Tongue (tissue), 2 donors: ENCODE results near the gene NAALADL1. TPM values are rescaled to one million over a fixed set of nuclear protein-coding genes. Genes with fewer than 3 reads are reported as not detected.
"Not testable (repeated sequence)": the region's sequence is repeated elsewhere in the genome, so short reads cannot be mapped to it uniquely, and the experiment has no call there.

ENCODE experiments used
- DNase-seq: peaks from one replicate; pipeline ENCODE4 v3.0.0-alpha.2; 2015
- total RNA-seq: library from RNA; depleted of rRNA; stranded (reverse); fragments of >200 nt; gene quantifications from one replicate; pipeline ENCODE4 v1.2.3, GENCODE V29; 2014

NAALADL1 gene
- total RNA-seq, 1 donor from 2014 or later: 6.4 TPM

DNA sequence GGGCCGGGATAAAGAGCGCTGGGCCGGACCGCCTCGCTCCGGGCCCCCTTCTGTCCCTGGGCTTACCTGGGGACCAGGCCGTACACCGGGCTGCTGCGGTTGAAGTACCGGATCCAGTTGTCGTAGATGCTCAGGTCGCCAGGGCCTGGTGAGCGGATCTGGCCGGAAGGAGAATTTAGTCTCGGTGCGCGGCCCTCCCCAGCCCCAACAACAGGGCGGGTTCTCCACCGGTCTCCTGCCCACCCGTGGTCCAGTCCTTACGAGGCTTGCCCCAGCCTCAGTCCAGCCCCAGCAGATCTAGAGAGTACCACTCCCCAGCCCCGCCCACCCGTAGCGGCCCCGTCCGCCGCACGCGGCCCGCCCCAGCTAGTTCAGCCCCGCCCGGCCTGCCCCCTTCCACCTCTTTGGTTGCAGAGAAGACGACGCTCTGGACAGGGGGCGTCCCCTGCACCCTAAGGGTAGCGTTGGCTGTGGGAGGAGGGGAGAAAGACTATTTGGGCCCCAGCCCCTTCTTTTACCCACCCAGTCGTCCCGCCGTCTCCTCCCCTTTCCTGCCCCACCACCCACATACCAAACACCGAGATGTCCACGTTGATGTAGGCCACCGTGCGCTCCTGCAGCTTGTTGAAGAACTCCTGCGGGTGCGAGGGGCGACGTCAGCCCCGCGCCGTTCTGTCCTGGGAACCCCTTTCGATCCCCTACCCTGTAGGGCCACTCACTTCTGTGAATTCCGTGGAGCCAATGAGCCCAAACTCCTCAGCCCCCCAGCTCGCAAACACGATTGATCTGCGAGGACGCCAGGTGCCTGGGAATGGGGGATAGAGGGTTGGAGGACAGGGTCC, 10.6 kb downstream of the NAALADL1 start:
- peak; percentile 32 for DNase-seq

DNA sequence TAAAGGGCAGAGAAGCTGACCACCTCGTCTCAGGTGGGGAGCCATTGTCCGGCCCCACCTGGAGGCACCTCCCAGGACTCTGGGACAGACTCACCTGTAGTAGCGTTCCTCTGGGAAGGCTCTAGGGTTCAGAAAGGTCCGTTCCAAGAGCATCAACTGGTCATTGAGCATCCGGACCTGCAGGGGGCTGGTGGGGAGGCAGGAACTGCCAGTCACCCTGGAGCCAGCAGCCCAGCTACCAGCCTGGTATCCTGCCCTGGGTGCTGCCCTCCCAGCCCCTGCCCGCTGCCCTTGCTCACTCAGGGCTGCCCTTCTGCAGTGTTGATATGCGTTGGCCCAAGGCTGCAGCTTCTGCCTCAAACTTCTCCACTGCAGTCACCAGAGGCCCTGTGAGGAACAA, 12.6 kb downstream of the NAALADL1 start:
- no peak for DNase-seq

DNA sequence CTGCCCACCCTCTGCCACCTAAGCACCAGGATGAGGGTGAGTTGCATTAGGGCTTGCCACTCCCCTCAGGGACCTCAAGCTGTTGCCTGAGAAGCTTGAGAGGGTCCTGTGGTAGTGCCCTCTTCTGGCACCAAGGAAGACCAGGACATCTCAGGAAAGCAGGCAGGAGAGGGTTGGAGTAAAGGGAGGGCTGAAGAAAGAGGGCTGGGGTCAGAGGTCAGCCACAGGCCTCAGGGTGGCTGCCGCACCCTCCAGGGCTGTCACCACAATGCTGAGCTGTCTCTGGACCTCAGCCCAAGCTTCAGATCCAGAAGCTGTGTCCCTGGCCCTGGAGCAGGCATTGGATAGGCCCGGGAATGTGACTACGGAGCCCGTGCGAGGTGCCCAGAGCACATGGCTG, 13.3 kb downstream of the NAALADL1 start:
- no peak for DNase-seq

DNA sequence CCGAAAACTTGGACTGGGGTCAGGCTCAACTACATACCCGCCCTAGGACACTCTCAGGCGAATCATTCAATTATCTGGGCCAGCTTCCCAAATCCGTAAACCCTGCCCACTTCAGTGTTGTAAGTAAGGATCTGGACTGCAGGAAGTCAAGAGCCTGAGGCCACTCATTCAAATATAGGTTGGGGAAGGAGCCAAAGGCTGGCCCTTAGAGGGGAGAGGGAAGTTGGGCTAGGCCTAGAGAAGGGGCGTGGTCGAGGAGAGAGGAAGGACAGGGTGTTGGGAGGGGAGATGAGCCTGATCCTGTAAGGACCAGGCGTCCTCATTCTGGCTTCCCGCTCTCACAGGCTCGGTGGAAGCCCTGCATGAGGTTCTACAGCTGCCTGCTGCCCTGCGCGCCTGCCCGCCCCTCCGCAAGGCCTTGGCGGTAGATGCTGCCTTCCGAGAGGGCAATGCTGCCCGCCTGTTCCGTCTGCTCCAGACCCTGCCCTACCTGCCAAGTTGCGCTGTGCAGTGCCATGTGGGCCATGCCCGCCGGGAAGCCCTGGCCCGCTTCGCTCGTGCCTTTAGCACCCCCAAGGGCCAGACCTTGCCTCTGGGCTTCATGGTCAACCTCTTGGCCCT, 14.4 kb downstream of the NAALADL1 start:
- peak; percentile 27 for DNase-seq

DNA sequence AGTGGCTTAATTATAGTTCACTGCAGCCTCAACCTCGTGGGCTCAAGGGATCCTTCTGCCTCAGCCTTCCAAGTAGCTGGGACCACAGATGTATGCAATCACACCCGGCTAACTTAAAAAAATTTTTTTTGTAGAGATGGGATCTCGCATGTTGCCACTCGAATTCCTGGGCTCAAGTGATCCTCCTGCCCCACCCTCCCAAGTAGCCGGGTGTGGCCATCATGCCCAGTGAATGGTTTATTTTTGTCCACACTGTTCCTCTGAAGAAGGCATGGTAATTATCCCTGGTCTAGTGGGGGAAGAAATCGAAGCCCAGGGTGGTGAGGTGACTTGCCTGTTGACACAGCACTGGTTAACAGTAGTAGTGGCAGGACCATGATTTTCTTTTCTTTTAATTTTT, 15.5 kb downstream of the NAALADL1 start:
- peak; percentile 42 for DNase-seq

DNA sequence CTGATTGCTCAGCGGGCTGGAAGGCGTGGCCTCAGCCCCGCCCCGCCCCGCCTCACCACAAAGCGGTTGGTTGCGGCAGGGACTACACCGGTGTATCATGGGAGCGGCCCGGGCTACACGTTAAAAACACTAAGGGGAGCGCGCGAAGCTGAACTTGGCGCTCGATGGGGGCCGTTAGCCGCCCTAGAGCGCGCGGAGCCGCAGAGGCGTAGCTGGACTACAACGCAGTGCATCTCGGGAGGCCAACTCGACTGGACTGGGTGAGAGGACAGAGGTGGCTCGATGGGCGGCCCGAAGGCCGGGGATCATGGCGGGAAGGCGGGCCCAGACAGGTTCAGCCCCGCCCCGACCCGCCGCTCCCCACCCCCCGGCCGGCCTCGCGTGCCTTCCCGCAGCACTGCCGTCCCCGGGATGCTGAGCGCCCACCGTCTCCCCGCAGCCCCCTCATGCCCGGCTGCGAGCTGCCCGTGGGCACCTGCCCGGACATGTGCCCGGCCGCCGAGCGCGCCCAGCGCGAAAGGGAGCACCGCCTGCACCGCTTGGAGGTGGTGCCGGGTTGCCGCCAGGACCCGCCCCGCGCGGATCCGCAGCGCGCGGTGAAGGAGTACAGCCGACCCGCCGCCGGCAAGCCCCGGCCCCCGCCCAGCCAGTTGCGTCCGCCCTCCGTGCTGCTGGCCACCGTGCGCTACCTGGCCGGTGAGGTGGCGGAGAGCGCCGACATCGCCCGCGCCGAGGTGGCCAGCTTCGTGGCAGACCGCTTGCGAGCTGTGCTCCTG, 17.3 kb downstream of the NAALADL1 start, which contains the start of gene SAC3D1:
SAC3D1 (plus strand) TSS at position 364 of the 776 bp plus-strand sequence; CDS start at position 447, 83 bp downstream.
- peak; percentile 96 for DNase-seq

DNA sequence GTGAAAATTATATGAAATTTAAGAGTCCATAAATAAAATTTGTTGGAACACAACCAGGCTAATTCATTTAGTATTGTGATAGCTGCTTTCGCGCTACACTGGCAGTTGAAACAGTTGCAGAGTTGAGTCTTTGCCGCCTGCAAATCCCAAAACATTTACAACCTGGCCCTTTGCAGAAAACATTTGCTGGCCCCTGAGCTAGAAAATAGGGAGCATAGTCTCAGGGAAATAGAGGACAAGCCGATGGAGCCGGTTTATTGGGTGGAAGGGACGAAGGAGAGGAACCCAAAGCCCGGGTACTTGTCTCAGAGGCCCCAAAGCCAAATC, 17.9 kb downstream of the NAALADL1 start:
- DNase-seq: no peak

DNA sequence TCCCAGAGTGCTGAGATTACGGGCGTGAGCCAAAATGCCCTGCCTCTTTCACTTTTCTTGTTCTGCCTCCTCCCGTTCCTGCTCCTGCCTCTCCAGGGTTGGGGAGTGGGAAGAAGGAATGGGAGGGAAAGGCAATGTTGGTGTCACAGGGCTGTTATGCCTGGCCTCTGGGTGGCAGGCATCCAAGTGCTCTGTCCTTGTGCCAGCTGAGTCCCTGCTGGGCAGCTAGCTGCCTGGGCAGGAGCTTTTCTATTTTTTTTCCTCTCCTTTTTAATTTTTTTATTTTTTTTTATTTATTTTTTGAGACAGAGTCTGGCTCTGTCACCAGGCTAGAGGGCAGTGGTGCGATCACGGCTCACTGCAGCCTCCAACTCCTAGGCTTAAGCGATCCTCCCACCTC, 21.4 kb downstream of the NAALADL1 start:
- peak; percentile 34 for DNase-seq

DNA sequence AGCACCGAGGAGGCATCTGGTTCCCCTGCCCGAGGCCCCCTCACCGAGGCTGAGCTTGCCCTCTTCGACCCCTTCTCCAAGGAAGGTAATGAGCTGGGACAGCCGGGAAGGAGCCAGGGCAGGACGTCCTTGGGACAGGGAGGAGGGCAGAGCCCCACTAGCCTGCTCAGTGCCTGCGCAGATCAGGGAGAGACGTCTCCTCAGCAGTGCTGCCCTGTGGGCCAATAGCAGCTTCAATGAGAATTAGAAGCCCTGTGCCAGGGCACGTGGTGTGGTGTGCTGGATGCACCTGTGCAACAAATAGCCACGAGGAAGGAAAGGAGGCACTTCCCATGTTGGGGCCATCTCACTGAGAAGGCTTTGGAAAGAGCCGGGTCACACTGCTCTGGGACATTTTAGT, 22.8 kb downstream of the NAALADL1 start:
- no peak for DNase-seq

DNA sequence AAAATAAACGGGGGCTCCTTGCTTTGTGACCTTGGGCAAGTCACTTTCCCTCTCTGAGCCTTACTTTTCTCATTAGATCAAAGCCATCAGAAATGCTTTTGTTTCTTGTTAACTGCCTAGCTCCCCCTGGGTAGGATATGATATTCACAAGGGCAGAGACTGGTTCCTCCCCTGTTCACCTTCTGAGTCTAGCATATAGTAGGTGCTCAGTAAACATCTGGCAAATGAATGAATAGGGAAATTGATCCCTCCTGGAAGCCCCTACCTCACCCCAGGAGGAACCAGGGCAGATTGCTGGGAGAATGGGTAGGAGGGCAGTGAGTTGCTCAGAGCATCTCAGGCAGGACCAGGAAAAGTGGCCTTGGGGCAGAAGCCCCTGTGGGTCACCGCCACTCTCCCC, 23.9 kb downstream of the NAALADL1 start:
- no peak for DNase-seq

DNA sequence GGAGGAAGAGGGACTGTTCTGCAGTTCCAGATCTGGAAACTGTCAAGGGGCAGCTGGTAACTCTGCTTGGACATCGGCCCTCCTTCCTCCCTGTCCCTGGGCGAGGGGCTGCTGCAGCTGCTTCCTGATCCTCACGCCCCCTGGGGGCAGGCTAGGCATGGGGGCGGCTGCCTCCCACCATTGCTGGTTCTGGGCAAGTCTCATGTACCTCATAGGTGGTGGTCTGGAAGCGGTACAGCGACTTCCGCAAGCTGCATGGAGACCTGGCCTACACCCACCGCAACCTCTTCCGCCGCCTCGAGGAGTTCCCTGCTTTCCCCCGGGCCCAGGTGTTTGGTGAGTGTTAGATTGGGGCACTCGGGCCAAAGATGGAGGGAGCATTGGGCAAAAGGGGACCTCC, 26.1 kb downstream of the NAALADL1 start:
- DNase-seq: no peak

DNA sequence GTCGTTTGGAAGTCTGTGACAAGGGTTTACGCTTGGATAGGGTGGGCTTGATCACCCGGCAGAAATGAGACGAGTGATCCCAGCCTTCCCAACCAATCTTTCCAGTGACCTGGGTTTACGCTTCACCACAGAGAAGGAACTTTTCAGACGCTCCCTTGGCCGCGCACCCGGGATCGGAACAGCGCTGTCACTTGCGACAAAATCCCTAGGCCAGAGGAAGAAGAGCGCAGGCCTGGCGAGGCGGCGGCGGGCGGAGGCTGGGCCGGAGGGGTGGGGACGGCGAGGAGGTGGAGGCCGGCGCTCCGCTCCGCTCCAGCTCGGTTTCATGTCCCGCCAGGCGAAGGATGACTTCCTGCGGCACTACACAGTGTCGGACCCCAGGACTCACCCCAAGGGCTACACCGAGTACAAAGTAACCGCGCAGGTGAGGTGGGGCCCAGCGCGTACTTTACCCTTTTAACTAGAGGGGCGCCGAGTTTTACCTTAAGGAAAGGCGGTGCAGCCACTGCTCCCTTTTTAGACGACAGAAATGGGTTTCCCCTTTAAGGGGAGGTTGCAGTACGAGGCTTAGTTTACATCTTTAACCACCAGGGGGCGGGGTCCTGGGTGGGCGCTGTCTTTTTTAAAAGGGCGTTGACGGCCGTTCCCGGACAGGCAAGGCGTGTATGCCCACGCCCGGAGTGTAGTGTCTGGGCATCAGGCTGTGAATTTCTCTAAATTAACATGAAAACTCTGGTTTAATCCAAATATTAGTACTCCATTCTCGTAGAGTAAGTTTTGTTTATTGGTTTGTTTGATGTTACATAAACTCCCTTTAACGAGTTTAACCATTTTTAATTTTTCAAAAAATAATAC, 30.9 kb downstream of the NAALADL1 start, which contains the start of gene SNX15:
SNX15 (plus strand) TSS at position 227 of the 855 bp plus-strand sequence; CDS start at position 326, 99 bp downstream.
- DNase-seq: peak; percentile 99

DNA sequence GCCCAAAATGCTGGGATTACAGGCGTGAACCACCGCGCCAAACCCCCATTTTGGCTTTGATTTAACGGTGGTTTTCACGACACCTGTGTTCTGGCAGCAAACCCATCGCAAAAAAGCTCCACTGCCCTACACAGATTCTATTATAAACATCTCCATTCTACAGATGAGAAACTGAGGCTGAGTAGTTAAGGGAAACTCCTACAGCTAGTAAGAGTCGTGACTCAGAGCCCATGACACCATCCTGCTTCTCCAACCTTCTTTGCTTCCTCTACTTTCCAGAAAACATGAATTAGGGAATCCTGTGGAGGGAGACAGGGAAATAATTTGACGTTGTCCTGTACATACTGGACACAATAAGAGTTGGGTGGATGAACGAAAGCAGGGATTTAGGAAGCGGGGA, 31.5 kb downstream of the NAALADL1 start:
- no peak for DNase-seq

DNA sequence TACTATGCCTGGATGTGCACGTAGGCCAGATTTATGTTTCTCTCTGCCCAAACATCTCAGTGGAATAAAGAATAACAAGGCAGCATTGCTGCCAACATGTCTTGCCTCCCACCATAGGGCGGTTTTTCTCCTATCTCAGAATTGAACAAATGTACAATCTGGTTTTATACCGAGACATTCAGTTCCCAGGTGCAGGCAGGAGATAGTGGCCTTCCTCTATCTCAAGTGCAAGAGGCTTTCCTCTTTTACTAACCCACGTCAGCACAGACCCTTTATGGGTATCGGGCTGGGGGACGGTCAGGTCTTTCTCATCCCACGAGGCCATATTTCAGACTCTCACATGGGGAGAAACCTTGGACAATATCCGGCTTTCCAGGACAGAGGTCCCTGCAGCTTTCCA, 34.9 kb downstream of the NAALADL1 start:
- DNase-seq: not testable (repeated sequence)

DNA sequence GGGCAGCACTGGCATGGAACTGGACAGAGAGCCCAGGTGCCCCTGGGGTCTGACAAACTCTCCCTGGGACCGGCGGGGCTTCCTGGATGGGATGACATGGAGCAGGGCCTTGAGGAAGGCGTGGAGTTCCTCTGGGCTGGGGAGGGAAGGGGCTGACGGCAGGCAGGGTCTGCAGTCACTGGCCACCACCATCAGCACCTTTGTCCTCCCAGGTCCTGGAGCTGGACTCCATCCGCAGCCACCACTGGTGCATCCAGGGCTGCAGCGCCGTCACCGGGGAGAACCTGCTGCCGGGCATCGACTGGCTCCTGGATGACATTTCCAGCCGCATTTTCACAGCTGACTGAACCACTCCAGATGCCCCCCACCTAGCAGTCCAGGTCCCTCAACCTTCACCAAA, 36.8 kb downstream of the NAALADL1 start:
- no peak for DNase-seq

DNA sequence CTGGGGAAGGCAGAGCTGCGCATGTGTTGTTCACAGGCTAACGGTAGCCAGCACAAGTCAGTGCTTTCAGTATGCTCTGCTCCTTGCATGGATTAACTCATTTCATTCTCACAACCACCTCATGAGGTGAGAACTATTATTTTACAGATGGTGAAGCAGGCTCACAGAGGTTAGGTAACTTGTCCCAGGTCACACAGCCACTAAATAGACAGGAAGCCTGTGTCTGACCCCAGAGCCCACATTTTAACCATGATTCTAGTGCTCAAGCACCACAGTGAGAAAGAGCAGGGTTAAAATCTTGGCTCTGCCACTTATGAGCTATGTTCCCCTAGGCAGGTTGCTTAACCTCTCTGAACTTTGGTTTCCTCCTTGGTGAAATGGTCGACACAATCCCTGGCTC, 37.4 kb downstream of the NAALADL1 start:
- DNase-seq: no peak

DNA sequence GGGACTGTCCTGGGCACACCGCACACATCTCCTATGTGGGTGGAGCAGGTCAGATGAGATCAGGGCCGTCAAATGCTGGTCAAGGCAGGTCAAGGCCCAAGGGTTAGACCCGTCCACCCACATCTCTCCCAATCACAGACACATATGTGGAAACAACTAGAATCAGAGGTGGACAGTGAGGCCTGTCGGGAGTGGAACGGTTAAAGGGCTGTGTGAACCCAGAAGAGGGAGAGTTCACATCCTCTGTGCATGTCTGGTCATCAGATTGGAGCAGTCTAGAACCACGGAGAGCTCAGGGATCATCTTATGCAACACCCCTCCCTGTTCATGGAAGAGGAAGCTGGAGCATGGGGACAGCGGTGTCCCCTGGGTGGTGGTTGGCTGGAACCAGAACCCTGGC, 38.5 kb downstream of the NAALADL1 start:
- DNase-seq: no peak

DNA sequence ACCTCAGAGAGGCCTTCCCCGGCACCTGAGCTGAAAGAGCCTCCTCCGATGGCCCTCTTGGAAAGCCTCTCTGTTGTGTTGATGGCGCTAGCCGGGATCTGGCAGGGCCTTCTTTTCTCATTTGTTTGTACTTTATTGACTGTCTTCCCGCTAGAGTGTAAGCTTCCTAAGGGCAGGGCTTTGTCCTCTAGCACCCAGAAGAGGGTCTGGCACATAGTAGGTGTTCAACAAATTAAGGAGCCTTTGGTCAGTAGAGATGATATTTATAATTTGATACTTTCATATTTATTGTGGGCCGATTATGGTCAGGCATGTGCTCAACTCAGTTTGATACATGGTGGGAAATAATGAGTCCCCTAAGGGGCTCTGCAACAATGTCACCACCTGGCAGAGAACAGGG, 40.4 kb downstream of the NAALADL1 start:
- DNase-seq: no peak

DNA sequence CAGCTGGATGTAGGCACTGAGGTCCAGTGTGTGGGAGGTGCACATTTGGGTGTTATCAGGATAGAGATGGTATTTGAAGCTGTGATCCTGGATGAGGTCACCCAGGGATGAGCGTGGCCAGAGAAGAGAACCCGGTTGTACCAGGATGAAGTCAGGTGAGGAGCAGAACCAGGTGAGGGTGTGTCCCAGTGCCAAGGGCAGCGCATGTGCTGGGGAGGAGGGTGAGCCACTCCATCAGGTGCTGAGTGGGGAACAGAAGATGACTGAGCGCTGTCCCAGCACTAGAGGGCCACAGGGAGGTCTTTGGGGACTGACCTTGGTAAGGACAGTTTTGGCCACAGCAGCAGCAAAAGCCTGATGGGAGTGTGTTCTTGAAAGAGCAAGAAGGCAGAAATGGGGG, 41.6 kb downstream of the NAALADL1 start:
- DNase-seq: no peak

DNA sequence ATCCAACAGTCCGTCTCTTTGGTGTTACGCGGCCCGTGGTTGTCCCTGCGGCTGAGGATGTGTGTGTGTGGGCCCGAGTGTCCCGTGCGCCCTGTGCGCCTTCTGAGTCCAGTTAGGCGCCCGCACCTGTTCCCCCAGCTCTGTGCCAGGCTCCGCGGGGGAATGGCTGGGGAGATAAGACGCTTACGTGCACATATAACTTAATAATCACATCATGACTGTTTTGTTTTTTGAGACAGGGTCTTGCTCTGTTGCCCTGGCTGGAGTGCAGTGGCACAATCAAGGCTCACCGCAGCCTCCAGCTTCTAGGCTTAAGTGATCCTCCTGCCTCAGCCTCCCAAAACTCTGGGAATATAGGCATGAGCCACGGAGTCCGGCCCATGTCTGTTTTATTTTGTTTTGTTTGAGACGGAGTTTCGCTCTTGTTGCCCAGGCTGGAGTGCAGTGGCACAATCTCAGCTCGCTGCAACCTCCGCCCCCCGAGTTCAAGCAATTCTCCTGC, 43.6 kb downstream of the NAALADL1 start:
- no peak for DNase-seq

DNA sequence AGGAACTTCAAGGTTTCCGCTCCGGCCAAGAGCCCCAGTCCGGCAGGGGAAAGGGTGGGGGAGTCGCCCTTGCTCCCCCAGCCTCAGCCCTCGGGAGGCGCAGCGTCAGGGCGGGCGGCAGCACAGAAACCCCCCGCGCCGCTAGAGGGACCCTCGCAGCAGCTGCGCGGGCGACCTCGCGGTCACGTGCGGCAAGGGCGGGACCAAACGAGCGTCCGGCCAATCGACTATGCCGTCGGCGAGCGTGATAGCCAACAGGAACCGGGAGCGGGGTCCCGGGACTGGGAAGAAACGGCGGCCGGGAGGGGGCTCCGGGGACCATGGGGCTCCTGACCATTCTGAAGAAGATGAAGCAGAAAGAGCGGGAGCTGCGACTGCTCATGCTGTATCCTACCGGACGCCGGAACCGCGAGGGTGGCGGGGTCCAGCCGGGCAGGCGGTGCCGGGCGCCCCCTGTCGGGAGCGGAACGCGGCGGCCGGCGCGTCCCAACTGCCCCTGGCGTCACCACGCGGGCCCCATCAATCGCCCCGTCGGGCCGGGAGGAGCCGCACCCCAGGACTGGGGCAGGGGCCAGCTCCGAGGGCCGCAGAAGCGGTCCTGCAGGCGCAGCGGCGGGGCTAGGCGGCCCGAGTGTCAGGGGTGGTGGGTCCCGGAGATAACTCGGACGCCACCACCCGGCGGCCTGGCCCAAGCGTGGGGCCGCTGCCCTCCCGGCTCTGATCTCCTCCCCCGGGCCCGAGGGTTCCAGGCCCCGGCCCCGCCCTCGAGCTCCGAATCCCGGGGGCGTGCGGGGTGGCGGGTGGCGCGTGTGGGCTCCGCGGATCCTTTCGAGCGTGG, 44.2 kb downstream of the NAALADL1 start, which contains the start of gene ARL2:
ARL2 (plus strand) TSS at position 273 of the 838 bp plus-strand sequence; CDS start at position 321, 48 bp downstream.
- peak; percentile 97 for DNase-seq
